SKM-1 (cell line): Measurements from ENCODE around the gene DOK7.

Experiments used
- DNase-seq: peaks from one replicate; lab custom pipeline; 2025; ENCODE audit not compliant: unreplicated experiment; lab: John Stamatoyannopoulos, UW

DOK7 gene

GRCh38 chr4:3518941-3519340 lies 55.8 kb downstream of the DOK7 start:
- DNase-seq = no peak

DNA sequence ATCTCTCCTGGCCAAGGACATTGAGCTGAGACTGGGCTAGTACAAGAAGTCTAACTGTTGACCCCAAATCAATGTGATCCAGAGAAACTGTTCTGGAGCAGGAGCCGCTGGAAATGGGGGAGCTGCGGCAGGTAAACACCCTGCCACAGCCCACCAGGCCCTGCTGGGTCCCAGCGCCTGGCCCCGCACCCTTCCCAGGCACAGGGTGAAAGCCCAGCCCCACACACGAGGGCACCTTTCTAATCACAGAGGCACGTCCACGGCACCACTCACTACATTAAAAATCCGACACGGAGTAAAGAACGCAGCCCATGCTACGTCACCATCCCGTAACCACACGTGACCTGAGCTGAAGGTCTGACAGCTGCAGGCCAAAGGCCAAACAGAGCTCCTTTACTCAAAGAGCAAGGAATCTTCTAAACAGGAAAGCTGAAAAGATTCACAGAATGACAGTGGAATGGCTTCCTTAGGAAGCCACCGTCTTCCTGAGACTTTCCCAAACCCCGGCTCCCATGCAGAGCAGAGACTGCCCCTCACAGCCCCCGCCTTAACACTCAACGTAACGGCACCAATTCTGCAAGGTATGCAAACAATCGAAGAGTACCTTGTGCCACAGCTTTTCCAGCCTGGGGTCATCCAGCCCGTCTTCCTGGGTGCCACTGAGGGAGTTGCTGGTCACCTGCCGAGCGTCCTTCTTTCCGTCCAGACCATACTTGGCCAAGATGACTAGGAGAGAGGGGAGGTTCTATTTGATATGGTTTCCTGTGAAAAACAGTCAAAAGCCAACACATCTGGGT lies 56.6 kb downstream of the DOK7 start:
- DNase-seq = no peak

GRCh38 chr4:3520276-3520675 lies 57.2 kb downstream of the DOK7 start:
- DNase-seq = no peak

GRCh38 chr4:3520796-3521600 lies 57.9 kb downstream of the DOK7 start:
- no peak for DNase-seq

- DNase-seq = no peak
Observed at GRCh38 chr4:3521621-3522325, 58.7 kb downstream of the DOK7 start.

DNA sequence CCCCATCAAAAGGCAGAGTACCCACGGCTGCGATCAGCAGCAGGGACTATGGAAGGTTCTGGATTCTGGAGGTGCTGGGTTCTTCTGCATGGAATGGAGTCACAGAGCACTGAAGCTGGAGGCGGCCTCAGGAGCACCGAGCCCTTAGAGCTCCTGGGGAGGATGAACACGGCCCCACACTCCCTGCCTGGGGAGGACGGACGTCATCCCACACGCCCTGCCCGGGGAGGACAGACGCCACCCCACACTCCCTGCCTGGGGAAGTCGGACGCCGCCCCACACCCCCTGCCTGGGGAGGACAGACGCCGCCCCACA lies 59.2 kb downstream of the DOK7 start:
- DNase-seq = no peak

- DNase-seq = no peak
Observed at GRCh38 chr4:3522651-3523050, 59.5 kb downstream of the DOK7 start.

GRCh38 chr4:3523146-3523627 lies 60.1 kb downstream of the DOK7 start:
- DNase-seq = no peak

- DNase-seq = no peak
Observed at GRCh38 chr4:3523628-3524221, 60.6 kb downstream of the DOK7 start.

DNA sequence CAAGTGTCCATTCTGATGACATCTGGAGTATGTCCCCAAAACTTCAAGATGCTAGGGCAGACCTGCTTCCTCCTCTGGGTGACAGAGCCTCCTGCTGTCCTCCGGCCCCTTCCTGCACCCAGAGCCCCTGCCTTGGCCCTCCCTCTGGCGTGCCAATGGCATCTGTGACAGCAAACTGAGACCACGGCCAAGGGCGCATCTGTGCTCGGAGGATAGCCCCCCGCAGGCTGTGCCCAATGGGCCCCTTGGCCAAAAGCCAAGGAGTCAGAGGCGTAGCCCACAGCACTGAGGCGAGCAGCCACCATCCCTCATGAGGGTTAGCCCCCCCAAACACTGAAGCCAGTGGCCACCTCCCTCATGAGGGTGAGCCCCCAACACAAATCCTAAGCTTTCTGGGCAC lies 61.2 kb downstream of the DOK7 start:
- no peak for DNase-seq

- no peak for DNase-seq
Observed at GRCh38 chr4:3524920-3525319, 61.8 kb downstream of the DOK7 start.

GRCh38 chr4:3525532-3526430 lies 62.7 kb downstream of the DOK7 start:
- no peak for DNase-seq

GRCh38 chr4:3526456-3526855 lies 63.4 kb downstream of the DOK7 start:
- no peak for DNase-seq

DNA sequence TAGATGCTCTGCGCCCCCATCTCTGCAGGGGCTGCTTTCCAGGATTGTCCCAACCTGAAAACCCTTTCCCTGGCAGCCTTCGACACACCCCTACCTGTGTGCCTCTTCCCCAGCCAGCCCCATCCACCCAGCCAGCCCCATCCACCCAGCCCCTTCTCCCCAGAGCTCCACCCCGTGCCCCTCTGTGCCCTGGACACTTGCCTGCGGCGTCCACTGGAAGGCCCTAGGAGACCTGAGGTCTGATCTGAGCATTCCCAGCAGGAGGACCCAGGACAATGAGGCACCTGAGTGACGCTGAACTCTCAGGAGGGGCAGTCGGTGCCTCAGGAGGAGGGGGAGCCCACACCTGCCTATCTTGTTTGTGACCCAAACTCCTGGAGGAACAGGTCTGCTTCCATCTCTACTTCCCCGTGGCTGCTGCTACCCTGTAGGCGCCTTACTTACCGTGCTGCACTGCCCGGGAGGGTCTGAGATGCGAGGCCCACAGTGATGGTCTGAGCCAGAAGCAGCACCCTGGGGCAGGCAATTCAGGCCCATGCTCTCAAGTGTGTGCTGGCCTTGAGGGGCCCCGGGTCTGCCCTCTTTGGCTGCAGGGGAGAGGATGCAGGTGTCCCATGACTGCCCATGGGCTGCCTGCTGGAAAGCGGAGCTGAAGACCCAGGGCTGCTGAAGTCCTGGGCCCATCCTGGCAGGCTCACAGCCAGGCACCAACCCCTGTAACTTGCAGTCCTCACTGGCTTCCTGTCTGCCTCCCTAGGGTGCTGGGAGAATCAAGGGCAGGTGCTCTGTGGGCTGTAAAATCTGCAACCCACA lies 64.2 kb downstream of the DOK7 start:
- no peak for DNase-seq

DNA sequence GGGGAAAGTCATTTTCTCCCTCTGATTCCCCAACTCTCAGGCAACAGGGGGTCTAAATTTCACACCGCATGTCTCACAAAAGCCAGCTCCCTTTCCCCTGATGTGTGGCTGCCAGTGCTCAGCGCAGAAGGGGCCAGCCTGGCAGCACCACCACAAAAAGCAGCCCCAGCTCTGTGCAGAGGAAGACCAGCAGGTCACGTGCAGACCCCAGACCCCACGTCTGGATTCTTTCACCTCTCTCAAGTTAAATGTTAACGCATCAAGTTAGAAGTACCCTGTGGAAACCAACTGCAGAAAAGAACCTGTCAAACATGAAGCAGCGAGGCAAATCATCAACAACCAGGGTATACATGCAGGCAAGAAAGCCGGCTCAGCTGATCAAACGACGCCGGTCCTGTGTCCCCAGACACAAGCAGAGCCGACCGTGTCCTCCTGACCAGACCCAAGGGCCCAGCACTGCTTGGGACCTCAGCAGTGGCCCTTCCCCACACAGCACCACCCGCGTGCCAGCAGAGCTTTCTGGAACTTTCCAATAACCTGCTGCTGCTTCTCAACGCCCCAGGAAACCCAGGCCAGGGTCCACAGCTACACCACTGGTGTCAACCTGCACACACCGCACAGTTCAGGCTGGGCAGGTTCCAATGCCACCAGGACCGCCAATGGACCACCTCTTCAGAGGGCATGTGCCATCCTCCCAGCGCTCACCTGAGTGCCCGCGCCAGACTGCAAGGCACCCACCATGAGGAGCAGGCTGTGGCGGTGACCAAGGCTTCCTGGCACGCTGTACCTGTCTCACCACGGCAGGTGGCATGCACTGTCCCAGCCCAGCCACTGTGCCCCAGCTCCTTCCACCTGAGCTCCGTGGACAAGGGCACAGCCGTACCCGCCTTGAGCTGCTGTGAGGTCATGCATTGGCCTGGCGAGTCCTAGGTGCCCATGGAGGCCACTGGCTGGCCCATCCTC lies 65.1 kb downstream of the DOK7 start:
- DNase-seq = no peak

GRCh38 chr4:3529363-3529762 lies 66.3 kb downstream of the DOK7 start:
- peak; percentile 98 for DNase-seq

GRCh38 chr4:3530051-3530450 lies 66.9 kb downstream of the DOK7 start:
- DNase-seq = no peak

DNA sequence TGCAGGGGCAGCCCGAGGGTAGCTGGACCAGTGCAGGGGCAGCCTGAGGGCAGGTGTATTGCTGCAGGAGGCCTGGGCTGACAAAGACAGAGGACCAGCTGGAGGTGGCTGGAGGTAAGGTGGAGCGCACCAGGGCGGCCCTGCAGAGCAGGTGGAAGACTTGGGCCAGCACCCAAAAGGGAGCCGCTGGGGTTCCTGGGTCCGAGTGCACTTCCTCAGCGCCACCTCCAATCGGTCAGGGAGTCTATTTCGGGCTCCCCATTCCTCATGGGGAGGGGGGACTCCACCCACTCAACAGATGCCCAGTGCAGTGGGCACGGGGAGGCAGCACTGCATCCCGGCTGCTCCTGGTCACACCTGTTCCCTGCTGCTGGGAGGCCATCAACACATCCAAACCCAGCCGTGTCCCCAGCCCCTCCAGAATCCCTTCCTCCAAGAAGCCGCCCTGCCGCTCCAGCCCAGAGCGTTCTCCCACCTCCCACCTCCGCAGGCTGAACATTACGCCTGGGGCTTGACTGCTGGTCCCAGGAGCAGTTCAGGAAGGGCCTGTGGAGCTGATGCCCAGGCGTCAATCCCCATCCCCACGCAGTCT lies 67.7 kb downstream of the DOK7 start:
- no peak for DNase-seq
